Astrocyte (in vitro differentiated cells and primary cell): Measurements from ENCODE around the gene RPRD1B. TPM values are rescaled to one million over a fixed set of nuclear protein-coding genes. Genes with fewer than 3 reads are reported as not detected.

Experiments used
- DNase-seq: peaks from one replicate; pipeline ENCODE4 v3.0.0-alpha.2; 2010; ENCODE audit warnings: low read depth
- FAIRE-seq: peaks from 2 replicates; lab custom pipeline; 2011; peaks lifted over from hg19 to GRCh38; lab: Jason Lieb, UNC
- H2AFZ ChIP-seq: 2 replicates; pipeline ENCODE4 v1.6.0; 2012; ENCODE audit warnings: low read depth, low read length, inconsistent platforms
- H3K27ac ChIP-seq: 2 replicates; pipeline ENCODE4 v1.5.1; 2011; ENCODE audit warnings: low read depth, low read length, inconsistent platforms
- H3K27me3 ChIP-seq: 2 replicates; pipeline ENCODE4 v1.6.0; 2011; ENCODE audit warnings: low read length, inconsistent platforms; ENCODE audit not compliant: insufficient read depth
- H3K36me3 ChIP-seq: 2 replicates; pipeline ENCODE4 v1.5.1; 2011; ENCODE audit warnings: low read length, inconsistent platforms; ENCODE audit not compliant: insufficient read depth
- H3K4me1 ChIP-seq: 2 replicates; pipeline ENCODE4 v1.5.1; 2011; ENCODE audit warnings: low read length, inconsistent platforms; ENCODE audit not compliant: insufficient read depth
- H3K4me2 ChIP-seq: 2 replicates; pipeline ENCODE4 v1.6.0; 2012; ENCODE audit warnings: low read length, inconsistent platforms
- H3K4me3 ChIP-seq: 2 replicates; pipeline ENCODE4 v1.5.1; 2011; ENCODE audit warnings: low read depth, mild to moderate bottlenecking, low read length, inconsistent platforms; ENCODE audit not compliant: insufficient read depth
- H3K79me2 ChIP-seq: 2 replicates; pipeline ENCODE4 v1.6.0; 2012; ENCODE audit warnings: mild to moderate bottlenecking, low read length, inconsistent platforms; ENCODE audit not compliant: insufficient read depth
- H3K9ac ChIP-seq: 2 replicates; pipeline ENCODE4 v1.6.0; 2012; ENCODE audit warnings: mild to moderate bottlenecking, low read length, inconsistent platforms
- H3K9me3 ChIP-seq: 2 replicates; pipeline ENCODE4 v1.5.1; 2012; ENCODE audit warnings: low read depth, mild to moderate bottlenecking, low read length, inconsistent platforms; ENCODE audit not compliant: insufficient read depth
- H4K20me1 ChIP-seq: 2 replicates; pipeline ENCODE4 v1.6.0; 2012; ENCODE audit warnings: low read length, inconsistent platforms; ENCODE audit not compliant: insufficient read depth
- H3K27ac Mint-ChIP-seq: one replicate; pipeline ENCODE4 v1.8.0; 2021; ENCODE audit warnings: mild to moderate bottlenecking, mixed read lengths; ENCODE audit not compliant: unreplicated experiment
- H3K27me3 Mint-ChIP-seq: one replicate; pipeline ENCODE4 v1.8.0; 2021; ENCODE audit warnings: low read depth, mixed read lengths; ENCODE audit not compliant: unreplicated experiment
- H3K36me3 Mint-ChIP-seq: one replicate; pipeline ENCODE4 v1.8.0; 2021; ENCODE audit warnings: low read depth, mixed read lengths; ENCODE audit not compliant: unreplicated experiment
- H3K4me1 Mint-ChIP-seq: one replicate; pipeline ENCODE4 v1.8.0; 2021; ENCODE audit warnings: low read depth, mixed read lengths; ENCODE audit not compliant: unreplicated experiment
- H3K4me3 Mint-ChIP-seq: one replicate; pipeline ENCODE4 v1.8.0; 2021; ENCODE audit warnings: mild to moderate bottlenecking, moderate library complexity, mixed read lengths; ENCODE audit not compliant: unreplicated experiment
- H3K9me3 Mint-ChIP-seq: one replicate; pipeline ENCODE4 v1.8.0; 2021; ENCODE audit warnings: mild to moderate bottlenecking, mixed read lengths; ENCODE audit not compliant: unreplicated experiment
- EZH2 ChIP-seq: IDR thresholded peaks from 2 replicates; pipeline ENCODE4 v1.6.1; 2012; ENCODE audit warnings: mild to moderate bottlenecking, low read length, inconsistent platforms; ENCODE audit not compliant: insufficient read depth
- total RNA-seq: library from RNA; stranded (reverse); gene quantifications from 2 replicates; pipeline ENCODE4 v1.2.1, GENCODE V29; 2021
- TF ChIP-seq, protein P1 (sequence below): IDR thresholded peaks from 2 replicates; pipeline ENCODE4 v1.5.1; 2011; ENCODE audit warnings: low read depth, mild to moderate bottlenecking, inconsistent platforms, low read length, moderate library complexity; ENCODE audit not compliant: insufficient read depth

The RPRD1B gene
- total RNA-seq, 1 donor from 2014 or later: 20.7 TPM

DNA sequence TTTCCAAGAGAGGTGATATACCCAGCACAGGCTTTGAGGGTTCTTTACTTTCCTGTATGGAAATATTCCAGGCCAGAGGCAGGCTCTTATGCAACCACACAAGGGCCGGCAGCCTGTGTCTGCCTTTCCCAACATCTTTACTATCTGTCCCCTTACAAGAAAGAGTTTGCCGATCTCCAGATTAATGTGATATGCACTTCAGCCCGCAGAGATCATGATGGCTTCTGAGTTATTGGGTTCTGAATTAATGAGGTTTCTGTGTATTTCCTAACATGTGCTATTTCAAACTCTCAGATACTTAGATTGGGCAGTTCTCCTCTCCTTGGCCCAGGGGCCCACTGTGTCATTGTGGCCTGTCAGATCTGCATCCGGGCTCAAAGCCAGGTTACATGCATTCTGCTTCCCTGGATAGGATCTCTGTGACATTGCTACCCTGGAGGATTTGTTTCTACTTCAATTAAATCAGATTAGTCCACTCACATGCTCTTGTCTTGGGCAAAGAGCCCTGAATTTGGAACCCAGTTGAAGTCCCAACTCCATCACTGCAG, 75.0 kb downstream of the RPRD1B start:
- no peaks in the 10 kb centered on the region for H3K27me3 Mint-ChIP-seq
- no peaks in the 10 kb centered on the region for H4K20me1 ChIP-seq
- peaks cover 8% of the 10 kb centered on the region for H3K9me3 Mint-ChIP-seq
- no peaks in the 10 kb centered on the region for H3K27me3 ChIP-seq
- H3K4me1 Mint-ChIP-seq: peaks cover 25% of the 10 kb centered on the region
- TF ChIP-seq, protein P1, sequence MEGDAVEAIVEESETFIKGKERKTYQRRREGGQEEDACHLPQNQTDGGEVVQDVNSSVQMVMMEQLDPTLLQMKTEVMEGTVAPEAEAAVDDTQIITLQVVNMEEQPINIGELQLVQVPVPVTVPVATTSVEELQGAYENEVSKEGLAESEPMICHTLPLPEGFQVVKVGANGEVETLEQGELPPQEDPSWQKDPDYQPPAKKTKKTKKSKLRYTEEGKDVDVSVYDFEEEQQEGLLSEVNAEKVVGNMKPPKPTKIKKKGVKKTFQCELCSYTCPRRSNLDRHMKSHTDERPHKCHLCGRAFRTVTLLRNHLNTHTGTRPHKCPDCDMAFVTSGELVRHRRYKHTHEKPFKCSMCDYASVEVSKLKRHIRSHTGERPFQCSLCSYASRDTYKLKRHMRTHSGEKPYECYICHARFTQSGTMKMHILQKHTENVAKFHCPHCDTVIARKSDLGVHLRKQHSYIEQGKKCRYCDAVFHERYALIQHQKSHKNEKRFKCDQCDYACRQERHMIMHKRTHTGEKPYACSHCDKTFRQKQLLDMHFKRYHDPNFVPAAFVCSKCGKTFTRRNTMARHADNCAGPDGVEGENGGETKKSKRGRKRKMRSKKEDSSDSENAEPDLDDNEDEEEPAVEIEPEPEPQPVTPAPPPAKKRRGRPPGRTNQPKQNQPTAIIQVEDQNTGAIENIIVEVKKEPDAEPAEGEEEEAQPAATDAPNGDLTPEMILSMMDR: no peak
- no peak for TF ChIP-seq EZH2
- no peaks in the 10 kb centered on the region for H3K36me3 ChIP-seq
- H3K4me3 Mint-ChIP-seq: no peak overlapping the region
- no peak overlapping the region for H3K4me2 ChIP-seq
- FAIRE-seq (no peak), DNase-seq (peak; percentile 67)
- no peaks in the 10 kb centered on the region for H3K79me2 ChIP-seq
- no peak overlapping the region for H3K4me3 ChIP-seq
- H3K36me3 Mint-ChIP-seq: no peaks in the 10 kb centered on the region
- peak overlapping the region; percentile 4 for H3K27ac Mint-ChIP-seq
- H3K27ac ChIP-seq: no peak overlapping the region
- no peak overlapping the region for H3K9ac ChIP-seq
- no peaks in the 10 kb centered on the region for H3K9me3 ChIP-seq
- H3K4me1 ChIP-seq: peaks cover 23% of the 10 kb centered on the region
- H2AFZ ChIP-seq: no peak overlapping the region

DNA sequence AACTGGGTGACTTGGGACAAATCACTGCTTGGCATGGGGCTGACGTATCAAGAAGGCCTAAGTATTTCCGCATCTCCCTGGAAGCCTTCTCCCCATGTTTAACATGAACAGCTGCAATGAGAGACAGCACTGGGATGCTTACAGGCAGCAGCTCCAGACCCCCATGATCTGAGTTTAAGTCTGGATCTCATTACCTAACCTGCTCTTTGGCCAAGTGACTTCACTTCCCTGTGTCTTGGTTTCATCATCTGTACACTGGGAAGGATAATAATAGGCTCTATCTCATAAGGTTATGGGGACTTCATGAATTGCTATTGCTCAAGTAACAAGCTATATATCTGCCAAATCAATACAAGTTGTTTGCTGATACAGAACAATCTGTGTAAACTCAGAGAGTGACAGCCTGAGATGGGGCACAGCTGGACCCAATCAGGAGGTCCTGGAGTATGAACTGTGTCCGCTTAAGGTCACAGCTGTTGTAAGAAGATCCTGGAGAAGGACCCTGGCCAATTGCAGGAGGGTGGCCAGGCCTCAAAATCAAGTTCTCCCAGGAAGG, 75.5 kb downstream of the RPRD1B start:
- Histone ChIP-seq H3K4me1 (peaks cover 23% of the 10 kb centered on the region), H3K27me3 (no peaks in the 10 kb centered on the region), H3K36me3 (no peaks in the 10 kb centered on the region), H4K20me1 (no peaks in the 10 kb centered on the region), H3K27ac (peak overlapping the region; percentile 60), H3K4me2 (peak overlapping the region; percentile 61), H2AFZ (no peak overlapping the region), H3K9ac (no peak overlapping the region), H3K9me3 (no peaks in the 10 kb centered on the region), H3K4me3 (no peak overlapping the region), H3K79me2 (no peaks in the 10 kb centered on the region)
- peaks cover 27% of the 10 kb centered on the region for H3K4me1 Mint-ChIP-seq
- H3K36me3 Mint-ChIP-seq: no peaks in the 10 kb centered on the region
- no peaks in the 10 kb centered on the region for H3K27me3 Mint-ChIP-seq
- TF ChIP-seq, protein P1: no peak
- no peak for TF ChIP-seq EZH2
- no peak for FAIRE-seq
- peak overlapping the region; percentile 98 for H3K27ac Mint-ChIP-seq
- peaks cover 8% of the 10 kb centered on the region for H3K9me3 Mint-ChIP-seq
- no peak overlapping the region for H3K4me3 Mint-ChIP-seq
- peak; percentile 52 for DNase-seq
